HS-27A (cell line): ENCODE data around the gene MEF2C.
"Not testable (repeated sequence)": the region's sequence is repeated elsewhere in the genome, so short reads cannot be mapped to it uniquely, and the experiment has no call there.

ENCODE experiments used
- DNase-seq: peaks from one replicate; pipeline ENCODE4 v3.0.0-alpha.2; 2012; ENCODE audit warnings: low read depth, missing footprints

Gene MEF2C

DNA sequence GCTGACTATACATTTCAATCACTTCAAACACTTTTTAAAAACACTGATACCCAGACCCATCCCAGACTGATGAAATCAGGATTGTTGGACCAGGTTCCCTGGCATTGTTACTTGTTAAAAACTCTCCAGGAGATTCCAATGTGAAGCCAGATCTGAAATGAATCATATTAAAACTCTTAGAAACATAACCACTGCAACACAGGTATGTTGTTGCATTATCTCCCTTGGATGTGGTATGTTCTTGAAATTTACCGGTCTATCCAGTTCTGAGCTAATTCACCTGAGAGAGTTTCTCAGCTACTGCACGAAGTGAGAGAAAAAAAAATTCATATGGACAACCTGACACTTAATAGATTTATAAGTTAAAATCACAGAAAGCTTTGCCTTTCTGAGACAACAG, 21.8 kb downstream of the MEF2C start:
- DNase-seq = no peak

DNA sequence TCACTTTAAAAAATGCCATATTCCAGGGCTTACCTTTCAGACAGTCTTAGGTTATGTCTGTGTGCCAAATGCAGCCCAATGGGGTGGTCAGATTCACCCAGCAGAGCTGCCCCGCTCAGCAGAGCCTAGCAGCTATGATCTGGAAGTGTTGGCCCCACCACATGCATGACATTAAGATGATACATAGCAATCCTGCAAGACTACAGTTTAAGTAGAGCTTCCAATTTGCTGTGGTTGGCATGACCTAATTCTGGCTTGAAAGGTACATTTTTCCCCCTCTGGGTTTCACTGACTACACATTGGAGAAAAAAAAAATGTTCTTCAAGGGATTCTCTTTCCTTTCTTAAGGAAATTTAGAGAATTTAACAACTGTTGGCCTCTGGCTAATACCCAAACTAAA, 22.5 kb downstream of the MEF2C start:
- no peak for DNase-seq

DNA sequence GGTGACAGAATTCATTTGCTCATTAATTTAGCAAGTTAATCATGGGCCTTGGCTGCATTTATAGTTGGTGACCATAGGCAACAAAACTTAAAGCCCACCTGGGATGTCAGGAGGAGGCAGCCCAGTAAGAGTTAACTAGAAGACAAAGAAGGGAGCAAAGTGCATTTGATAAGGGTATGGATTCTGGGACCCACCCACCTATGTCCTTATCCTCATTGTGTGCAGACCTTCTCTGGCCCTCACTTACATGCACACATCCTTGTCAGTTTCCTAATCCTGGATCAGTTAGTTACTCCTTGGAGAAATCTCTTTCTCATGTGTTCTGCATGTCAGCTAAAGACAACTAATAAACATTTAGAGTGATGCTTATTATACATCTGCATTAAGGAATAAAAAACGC, 24.6 kb downstream of the MEF2C start:
- DNase-seq = no peak

DNA sequence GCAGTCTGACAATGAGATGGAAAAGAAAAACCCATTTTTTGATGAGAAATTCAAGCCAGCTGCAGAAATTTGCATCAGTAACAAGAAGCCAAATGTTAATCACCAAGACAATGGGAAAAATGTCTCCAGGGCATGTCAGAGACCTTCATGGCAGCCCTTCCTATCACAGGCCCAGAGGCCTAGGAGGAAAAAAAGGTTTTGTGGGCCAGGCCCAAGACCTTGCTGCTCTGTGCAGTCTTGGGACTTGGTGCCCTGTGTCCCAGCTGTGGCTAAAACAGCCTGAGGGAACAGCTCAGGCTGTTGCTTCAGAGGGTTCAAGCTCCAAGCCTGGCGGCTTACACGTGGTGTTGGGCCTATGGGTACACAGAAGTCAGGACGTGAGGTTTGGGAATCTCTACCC, 26.6 kb downstream of the MEF2C start:
- not testable (repeated sequence) for DNase-seq

DNA sequence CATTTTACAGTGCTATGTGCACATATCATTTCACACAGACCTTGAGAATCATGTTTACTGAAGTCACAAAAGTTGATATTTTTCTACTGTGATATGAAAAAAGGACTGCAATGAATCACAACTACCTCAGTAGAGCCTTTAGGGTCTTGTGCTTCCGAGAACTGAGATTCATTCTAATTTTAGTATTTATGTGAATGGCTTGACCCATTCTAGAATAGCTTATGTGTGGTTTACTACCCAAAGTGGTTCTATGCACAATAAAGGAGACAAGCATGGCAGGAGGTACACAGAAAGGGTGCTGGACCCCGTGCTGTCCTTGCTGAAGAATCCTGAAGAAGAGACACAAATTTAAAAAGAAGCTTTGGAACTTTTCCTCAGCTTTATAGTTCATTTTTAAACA, 28.2 kb downstream of the MEF2C start:
- DNase-seq = no peak

DNA sequence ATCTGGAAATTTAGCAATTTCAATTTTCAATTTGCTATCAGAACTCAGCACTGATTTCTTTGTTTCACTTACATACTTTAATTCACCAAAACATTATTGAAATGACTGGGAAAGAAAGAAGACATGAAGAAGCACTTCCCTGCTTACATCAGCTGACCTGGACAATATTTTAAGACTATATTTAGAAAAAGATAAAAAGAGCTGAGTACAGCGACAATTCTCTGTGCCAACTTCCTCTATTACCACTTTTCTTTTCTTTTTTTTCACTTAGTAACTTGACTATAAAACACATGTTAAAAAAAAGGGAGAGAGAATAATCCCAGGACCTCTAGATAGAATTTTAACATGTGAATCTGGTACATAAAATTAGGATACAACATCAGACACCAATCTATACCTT, 35.6 kb downstream of the MEF2C start:
- no peak for DNase-seq

DNA sequence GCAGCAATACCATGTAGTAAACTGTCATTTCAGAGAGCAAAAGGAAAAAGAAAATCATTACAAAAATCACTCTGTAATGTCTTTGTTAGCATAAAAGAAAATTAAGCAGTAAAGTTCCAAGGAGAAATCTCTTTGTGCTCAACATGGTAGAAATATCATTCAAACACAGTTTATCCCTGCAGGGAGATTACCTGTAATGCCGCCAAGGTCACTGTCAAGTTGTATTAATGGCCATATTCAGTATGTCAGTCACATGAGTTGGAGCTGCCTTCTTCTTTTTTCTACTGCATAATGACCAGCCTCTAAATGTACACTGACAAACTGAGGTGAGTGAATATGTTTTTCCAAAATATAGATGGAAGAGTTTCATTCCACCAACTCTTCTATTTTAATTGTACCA, 36.5 kb downstream of the MEF2C start:
- DNase-seq = no peak

DNA sequence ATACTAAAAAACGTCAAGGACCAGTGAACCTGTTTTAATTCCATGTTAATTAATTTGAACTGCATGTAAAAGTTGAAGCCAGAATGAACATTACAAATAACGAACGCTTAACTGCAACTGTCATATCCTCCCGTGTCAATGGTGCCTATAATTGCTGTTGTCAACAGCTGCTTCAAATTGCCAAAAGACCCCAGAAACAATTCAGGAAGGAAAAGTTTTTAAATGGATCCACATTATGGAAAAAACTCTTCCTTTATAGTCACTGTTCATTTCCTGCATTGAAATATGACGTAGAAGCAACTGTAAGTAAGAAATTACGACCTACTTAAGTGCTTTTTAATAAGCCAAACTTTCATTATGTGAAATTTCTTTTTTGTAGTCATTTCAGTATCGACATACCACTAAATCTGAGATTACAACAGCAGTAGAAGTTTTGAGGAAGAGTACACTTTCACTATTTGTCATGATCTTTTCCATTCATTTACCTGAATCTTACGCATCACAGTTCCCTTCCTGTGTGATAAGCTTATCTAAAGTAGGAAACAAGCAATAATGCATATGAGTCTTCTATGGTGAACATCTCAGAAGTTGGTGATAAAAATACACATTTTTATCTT, 37.8 kb downstream of the MEF2C start:
- no peak for DNase-seq

DNA sequence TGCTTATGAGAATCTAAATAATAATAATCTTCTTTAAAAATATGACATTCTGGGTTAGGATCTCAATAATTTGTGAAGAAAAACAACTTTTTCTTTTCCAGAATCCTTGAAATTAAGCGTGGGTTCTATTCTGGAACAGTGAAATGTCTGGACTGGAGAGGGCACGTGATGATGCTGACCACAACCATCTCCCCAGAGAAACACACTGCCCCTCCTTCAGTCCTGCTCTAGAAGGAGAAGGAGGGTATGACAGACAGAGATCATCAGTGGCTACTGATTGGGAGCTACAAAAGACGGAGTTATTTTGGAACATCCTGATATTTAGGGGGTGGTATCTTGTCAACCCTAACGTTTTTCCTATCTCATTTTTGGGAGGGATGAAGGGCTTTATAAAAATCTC, 40.2 kb downstream of the MEF2C start:
- DNase-seq = no peak

DNA sequence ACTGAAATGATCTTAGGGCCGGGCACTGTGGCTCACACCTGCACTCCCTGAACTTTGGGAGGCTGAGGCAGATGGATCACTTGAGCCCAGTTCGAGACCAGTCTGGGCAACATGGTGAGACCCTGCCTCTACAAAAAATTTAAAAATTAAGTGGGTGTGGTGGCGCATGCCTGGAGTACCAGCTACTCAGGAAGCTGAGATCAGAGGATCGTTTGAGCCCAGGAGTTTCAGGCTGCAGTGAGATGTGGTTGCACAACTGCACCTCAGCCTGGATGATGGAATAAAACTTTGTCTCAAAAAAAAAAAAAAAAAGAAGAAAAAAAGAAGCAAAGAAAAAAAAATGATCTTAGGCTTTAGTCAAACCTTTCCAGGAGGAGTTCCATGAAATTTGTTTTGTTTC, 41.8 kb downstream of the MEF2C start:
- no peak for DNase-seq

DNA sequence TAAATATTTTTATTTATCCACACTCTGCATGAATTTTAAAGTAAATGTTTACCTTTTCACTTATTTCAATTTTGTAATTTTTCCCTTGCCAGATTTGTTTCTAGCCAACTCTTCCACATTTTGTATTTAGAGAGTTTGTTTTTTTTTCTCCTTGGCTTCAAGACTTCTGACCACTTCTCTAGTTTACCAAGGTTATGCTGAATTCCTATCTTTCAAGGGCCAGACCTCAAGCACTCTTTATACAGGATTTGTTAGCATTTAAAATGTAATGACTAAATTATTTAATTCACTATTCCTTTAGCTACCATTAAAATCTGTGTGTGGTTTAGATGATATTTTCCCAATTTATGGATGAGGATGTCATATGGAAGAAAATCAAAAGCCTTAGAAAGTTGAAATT, 42.5 kb downstream of the MEF2C start:
- no peak for DNase-seq

DNA sequence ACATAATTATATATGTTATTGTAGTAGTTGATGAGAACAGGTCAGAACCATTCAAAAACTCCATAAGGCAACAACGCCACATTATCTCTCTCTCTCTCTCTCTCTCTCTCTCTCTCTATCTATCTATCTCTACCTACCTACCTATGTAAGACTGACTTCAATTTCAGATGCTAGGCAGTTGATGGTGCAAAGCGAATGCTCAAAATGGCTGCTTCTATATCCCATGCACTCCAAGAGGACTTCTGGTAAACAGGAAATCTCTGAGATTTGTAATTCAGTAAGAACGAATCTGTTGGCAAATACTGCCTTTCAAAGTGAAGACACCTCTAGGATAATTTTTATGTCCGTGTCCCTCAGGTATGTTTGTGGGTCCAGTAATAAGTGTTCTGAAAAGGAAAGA, 43.7 kb downstream of the MEF2C start:
- DNase-seq = no peak

DNA sequence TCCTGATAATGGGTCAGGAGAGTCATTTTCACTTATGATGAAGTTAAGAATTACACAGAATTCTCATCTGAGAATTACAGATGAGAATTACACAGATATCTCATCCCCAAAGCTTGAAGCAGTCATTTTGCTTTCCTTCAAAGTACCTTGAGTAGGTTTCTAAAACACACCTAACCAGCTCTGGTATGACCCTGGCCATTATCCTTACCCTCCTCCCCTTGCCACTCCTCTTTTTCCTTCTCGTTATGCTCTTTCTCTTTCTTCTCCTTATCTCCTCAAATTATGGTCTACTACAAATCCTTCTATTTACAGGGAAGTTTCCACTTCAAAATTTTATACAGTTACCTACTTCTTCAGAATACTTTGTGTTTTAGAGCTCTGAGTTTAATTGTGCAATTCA, 44.5 kb downstream of the MEF2C start:
- no peak for DNase-seq

DNA sequence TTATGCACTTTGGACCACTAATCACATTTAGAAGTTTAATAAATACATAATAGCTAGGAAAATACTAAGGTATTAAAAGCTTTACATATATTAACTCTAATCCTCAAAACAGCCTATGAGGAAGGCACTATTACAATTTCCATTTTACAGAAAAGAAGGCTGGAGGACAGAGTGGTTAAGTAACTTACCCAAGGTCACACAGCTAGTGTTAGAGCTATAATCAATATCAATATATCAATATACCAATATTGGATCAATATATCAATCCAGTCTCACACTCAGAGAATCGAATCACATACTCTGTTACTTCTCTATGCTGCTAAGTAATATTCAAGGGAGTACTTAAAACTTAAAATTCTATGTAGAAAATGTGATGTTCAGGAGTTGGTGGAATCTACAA, 45.2 kb downstream of the MEF2C start:
- no peak for DNase-seq

DNA sequence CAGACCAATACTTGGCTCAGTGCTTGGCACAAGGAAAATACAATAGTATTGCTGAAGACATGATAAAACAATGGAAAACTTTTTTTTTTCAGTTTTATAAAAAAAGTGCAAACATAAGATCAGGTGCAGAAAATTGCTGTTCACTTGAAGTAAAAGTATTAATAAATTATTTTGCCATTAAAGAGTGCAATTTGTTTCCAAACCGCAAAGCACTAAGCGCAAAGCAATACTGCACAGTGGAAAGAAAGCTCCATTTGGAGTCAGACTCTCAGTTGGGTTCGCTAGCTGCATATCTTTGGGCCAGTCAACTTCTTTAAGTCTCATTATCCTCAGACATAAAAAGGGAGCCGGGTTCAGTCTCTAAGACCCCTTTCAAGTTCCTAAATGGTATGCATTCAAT, 45.8 kb downstream of the MEF2C start:
- no peak for DNase-seq

DNA sequence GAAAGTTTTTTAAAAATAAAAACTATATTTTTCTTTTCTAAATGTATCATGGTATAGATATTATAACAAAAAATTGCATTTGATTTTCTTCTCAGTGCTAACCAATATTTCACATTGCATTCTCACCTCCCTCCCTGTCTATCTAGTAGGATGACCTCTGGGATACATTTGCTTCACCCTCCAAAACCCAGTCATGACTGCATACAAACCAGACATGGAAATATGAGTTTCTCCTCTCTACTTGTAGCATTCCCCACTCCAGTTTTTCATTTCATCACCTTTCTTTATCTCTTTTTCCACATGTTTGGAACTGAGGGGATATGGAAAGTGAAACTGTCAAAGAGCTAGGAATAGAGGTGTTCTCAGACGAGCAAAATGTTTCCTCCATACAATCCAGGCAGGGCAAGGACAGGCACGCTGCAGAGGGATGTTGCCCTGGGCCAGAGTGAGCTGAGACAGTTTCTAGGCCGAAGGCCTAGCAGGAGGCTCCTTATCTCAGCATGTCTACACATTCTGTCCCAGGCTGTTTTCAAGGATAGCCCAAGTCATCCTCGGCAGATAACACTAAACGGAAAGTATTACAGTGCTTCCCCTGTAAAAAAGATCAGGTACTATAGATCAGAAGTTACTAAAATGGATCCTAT, 46.7 kb downstream of the MEF2C start:
- no peak for DNase-seq

DNA sequence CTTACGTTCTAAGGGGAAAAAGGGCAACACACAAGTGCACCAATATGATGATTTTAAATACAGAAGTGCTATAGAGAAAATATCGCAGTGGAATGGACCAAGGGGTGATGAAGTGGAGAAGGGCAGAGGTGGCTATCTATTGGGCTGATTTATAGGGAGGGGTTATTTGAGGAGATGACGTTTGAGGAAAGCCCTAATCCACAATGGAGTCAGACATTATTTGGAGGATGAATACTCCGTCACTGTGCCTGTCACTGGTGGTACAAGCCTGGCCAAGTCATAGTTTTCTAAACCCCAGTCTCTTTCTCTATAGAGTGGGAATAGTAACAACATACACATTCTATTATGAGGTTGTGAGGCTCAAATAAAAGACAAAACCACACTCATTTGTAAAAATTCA, 48.5 kb downstream of the MEF2C start:
- DNase-seq = no peak

DNA sequence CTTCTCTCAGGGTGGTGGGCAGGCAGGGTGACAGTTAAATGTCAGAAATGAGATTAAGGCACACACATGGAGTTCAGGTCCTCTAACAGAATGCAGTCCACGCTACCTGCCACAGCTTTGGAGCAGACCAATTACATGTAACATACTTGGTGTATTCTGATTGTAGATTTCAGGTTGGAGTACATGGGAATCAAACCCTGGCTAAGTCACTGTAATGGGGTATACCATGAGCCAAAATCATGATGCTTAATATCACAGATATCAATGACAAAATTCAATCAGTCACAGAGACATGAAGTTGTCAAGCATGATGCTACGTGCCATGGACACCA, 48.9 kb downstream of the MEF2C start:
- no peak for DNase-seq

DNA sequence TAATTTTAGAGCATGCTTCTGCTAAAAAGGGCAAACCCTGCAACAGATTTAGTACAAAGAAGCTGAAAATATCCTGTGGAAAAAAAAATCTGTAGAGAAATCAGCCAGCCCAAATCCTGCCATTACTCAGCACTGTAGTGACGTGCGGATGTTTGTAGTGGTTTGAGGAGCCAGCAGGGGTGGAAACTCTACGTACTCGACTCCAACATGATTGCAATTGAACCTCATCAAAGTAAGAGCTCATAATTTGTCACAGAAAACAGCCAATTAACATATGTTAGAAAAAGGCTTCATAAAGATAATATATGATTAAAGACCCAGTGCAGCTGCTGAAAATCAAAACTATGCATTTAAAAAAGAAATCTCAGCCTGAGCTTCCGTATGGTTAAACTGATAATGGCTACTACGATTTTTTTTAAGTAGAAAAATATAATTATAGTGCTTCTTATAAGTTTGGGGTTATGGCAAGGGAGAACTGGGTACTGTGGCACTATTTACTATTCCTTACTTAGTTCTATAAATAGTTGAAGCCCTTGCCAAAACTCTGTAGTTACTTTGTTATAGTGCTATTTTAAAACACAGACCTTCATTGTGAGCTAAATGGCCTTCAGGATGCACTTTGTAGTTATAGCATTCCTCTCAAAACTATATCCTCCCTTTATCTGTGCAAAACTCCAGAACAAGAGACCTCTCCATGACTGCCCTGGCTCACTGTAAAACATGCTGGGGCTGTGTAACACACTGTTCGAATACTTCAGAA, 49.4 kb downstream of the MEF2C start:
- no peak for DNase-seq

DNA sequence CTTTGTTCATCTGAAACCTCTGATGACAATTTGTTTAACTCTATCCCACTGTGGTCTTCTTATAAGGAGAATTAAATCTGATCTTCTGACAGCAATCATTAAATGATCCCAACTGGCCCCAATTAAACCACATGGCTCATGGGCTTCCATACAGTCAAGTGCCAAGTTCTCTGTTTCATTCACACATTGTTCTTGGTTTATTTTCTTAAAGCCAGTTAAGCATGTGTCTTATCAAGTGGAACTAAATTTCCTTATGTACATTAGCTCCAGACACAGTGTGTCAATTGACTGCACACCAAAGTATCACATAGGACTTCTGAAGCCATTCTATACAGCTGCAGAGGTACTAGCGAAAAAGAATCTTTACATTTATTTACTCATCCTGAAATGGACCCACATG, 51.2 kb downstream of the MEF2C start:
- no peak for DNase-seq

DNA sequence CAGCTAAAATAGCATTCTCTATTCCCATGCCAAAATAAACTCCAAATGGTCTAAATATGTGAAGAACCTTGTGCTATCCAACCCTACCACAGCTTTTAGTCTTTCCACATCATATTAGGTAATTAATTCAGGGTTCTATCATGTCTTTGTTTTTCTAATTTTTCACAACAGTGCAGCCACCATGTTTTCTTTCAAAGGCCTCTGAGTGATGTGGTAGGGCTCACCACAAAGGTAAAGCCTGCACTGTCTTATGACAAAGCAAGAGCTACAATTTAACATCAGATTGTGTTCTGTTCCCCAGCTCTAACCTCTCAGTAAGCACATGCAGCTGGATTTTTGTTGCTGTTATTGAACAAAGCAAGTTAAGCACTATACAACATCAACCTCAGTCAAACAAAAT, 52.4 kb downstream of the MEF2C start:
- no peak for DNase-seq

DNA sequence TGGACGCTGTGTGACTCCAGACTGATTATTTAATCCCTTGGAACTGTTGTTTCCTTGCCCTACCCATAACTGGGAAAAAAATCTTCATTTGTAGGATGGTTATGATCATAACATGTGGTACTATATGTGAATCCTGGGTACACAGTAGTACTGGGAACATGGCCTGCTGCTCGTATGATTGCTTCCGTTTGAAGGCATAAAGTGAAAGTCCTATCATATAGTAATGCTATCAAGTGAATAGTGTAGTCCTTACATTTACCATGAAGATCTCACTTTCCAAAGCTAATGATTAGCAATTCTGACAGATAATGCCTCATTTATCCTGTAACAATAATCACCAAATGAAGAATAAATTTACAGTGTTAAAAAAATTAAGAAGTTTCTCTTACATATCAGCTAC, 53.2 kb downstream of the MEF2C start:
- no peak for DNase-seq

DNA sequence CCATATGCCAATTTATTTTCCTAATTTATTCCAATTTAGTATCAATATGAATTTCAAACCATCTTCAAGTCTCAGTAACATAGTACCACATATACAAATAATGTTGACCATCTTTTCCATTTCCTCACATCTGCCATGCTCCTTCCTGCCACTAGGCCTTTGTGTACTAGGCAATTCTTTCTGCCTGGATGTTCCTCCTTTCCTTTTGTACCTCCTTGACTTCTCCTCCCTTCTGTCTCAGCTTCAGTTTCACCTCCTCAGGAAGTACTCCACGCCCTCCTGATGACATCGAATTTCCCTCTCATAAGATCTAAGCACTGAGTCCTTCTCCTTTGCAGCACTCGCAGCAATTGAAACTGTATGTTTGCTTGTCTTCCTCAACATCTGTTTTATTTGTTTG, 53.9 kb downstream of the MEF2C start:
- no peak for DNase-seq

DNA sequence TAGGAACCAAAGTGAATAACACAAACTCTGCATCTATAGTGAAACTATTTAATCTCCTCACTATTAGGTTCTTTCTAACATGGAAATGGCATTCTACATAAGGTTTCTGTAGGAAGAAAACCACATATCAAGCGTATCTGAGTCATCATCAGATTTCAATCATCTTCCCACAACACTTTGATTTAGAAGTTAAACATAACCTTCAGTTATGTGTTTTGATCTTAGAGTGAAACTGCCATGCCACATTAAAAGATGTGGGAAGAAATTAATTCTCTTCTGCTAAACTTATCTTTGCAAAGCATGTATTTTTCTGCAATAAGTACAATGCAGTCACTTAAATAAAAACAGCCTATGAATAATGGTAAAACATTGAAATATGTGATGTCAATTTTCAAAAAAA, 55.0 kb downstream of the MEF2C start:
- DNase-seq = no peak
